GM12864 (cell line): ENCODE results near the gene HINFP.
"Not testable (repeated sequence)": the region's sequence is repeated elsewhere in the genome, so short reads cannot be mapped to it uniquely, and the experiment has no call there.

Source experiments
- DNase-seq: peaks from one replicate; pipeline ENCODE4 v3.0.0-alpha.2; 2011; ENCODE audit warnings: low read depth
- H3K4me3 ChIP-seq: 2 replicates; pipeline ENCODE4 v1.5.1; 2011; ENCODE audit warnings: mild to moderate bottlenecking, low read depth, low read length, control low read depth
- CTCF ChIP-seq: IDR thresholded peaks from 2 replicates; pipeline ENCODE4 v1.5.1; 2011; ENCODE audit warnings: low read depth, mild to moderate bottlenecking, moderate library complexity, low read length, control low read depth, inconsistent platforms; ENCODE audit errors: missing control alignments

Gene HINFP

GRCh38 chr11:119118946-119119345 lies 2.4 kb upstream of the HINFP start:
- TF ChIP-seq CTCF, result no peak
- no peak for DNase-seq
- no peak overlapping the region for H3K4me3 ChIP-seq

GRCh38 chr11:119120639-119121007 lies 757 bp upstream of the HINFP start:
- no peak for TF ChIP-seq CTCF
- DNase-seq, result no peak
- H3K4me3 ChIP-seq, result peak overlapping the region; percentile 60

GRCh38 chr11:119121811-119122124 lies 388 bp downstream of the HINFP start:
- no peak for TF ChIP-seq CTCF
- peak overlapping the region; percentile 81 for H3K4me3 ChIP-seq
- DNase-seq, result no peak

- TF ChIP-seq CTCF, result no peak
- no peak for DNase-seq
- no peak overlapping the region for H3K4me3 ChIP-seq
Measured at GRCh38 chr11:119125821-119126220, 4.4 kb downstream of the HINFP start.

GRCh38 chr11:119126675-119127268 lies 5.4 kb downstream of the HINFP start:
- TF ChIP-seq CTCF, result no peak
- H3K4me3 ChIP-seq, result no peak overlapping the region
- DNase-seq, result no peak

GRCh38 chr11:119130662-119131061 lies 9.3 kb downstream of the HINFP start:
- TF ChIP-seq CTCF, result no peak
- H3K4me3 ChIP-seq, result no peak overlapping the region
- DNase-seq, result no peak

- peak; percentile 78 for TF ChIP-seq CTCF
- no peak overlapping the region for H3K4me3 ChIP-seq
- DNase-seq, result no peak
Measured at GRCh38 chr11:119134389-119134978, 13.1 kb downstream of the HINFP start.

- H3K4me3 ChIP-seq, DNase-seq: not testable (repeated sequence)
Measured at GRCh38 chr11:119139276-119139675, 17.9 kb downstream of the HINFP start.
